HG02763 (cell line): ENCODE results near the gene TTLL11.

Experiments
- ATAC-seq: cut with Tn5 transposase; IDR thresholded peaks from one replicate; pipeline ENCODE4 v1.9.1; 2021; ENCODE audit warnings: mild to moderate bottlenecking, moderate library complexity; ENCODE audit not compliant: unreplicated experiment

The TTLL11 gene

GRCh38 chr9:121979736-121980135 is 113.4 kb downstream of the TTLL11 start:
- no peak for ATAC-seq

GRCh38 chr9:121976751-121977150 is 116.4 kb downstream of the TTLL11 start:
- no peak for ATAC-seq

GRCh38 chr9:121975801-121976277 is 117.3 kb downstream of the TTLL11 start:
- no peak for ATAC-seq

- no peak for ATAC-seq
Observed at GRCh38 chr9:121974421-121974820, 118.7 kb downstream of the TTLL11 start.

GRCh38 chr9:121972501-121972981 is 120.6 kb downstream of the TTLL11 start:
- peak; percentile 80 for ATAC-seq

GRCh38 chr9:121968056-121968455 is 125.1 kb downstream of the TTLL11 start:
- ATAC-seq: no peak

GRCh38 chr9:121966706-121967105 is 126.4 kb downstream of the TTLL11 start:
- no peak for ATAC-seq

- ATAC-seq: no peak
Observed at GRCh38 chr9:121963528-121963995, 129.5 kb downstream of the TTLL11 start.

- no peak for ATAC-seq
Observed at GRCh38 chr9:121962421-121962820, 130.7 kb downstream of the TTLL11 start.

GRCh38 chr9:121960665-121961064 is 132.4 kb downstream of the TTLL11 start:
- no peak for ATAC-seq

- ATAC-seq: no peak
Observed at GRCh38 chr9:121958530-121958929, 134.6 kb downstream of the TTLL11 start.

GRCh38 chr9:121956808-121957207 is 136.3 kb downstream of the TTLL11 start:
- ATAC-seq: no peak

GRCh38 chr9:121955649-121956048 is 137.5 kb downstream of the TTLL11 start:
- ATAC-seq: no peak

GRCh38 chr9:121954477-121955140 is 138.5 kb downstream of the TTLL11 start:
- ATAC-seq: no peak

GRCh38 chr9:121952611-121953010 is 140.5 kb downstream of the TTLL11 start:
- ATAC-seq: no peak

GRCh38 chr9:121950866-121951265 is 142.2 kb downstream of the TTLL11 start:
- no peak for ATAC-seq

- no peak for ATAC-seq
Observed at GRCh38 chr9:121950441-121950840, 142.7 kb downstream of the TTLL11 start.

GRCh38 chr9:121949766-121950165 is 143.3 kb downstream of the TTLL11 start:
- ATAC-seq: no peak

GRCh38 chr9:121949364-121949763 is 143.7 kb downstream of the TTLL11 start:
- ATAC-seq: no peak

GRCh38 chr9:121947775-121948174 is 145.3 kb downstream of the TTLL11 start:
- ATAC-seq: no peak

GRCh38 chr9:121946465-121946864 is 146.6 kb downstream of the TTLL11 start:
- ATAC-seq: no peak

GRCh38 chr9:121945849-121946248 is 147.3 kb downstream of the TTLL11 start:
- ATAC-seq: no peak

GRCh38 chr9:121945281-121945680 is 147.8 kb downstream of the TTLL11 start:
- no peak for ATAC-seq
